GM19328 (cell line): ENCODE measurements around the gene UBE2S.

Source experiments
- ATAC-seq: cut with Tn5 transposase; IDR thresholded peaks from one replicate; pipeline ENCODE4 v1.9.1; 2021; ENCODE audit warnings: mild to moderate bottlenecking, moderate library complexity; ENCODE audit not compliant: unreplicated experiment

Gene UBE2S

DNA sequence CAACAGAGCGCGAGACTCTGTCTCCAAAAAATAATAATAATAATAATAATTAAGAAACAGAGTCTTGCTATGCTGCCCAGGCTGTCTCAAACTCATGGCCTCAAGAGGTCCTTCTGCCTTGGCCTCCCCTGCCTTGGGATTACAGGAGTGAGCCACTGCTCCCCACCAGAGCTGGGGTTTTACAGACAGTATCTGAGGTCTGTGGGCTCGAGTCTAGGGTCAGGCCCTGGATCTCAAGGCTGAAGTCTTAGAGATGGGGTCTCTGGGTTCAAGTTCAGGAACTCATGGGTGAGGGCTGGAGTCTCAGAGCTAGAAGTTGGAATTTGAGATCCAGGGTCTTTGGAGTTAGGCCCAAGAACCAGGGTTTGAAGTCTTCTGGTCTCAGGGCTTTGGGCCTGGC is 40.8 kb downstream of the UBE2S start:
- ATAC-seq = no peak

DNA sequence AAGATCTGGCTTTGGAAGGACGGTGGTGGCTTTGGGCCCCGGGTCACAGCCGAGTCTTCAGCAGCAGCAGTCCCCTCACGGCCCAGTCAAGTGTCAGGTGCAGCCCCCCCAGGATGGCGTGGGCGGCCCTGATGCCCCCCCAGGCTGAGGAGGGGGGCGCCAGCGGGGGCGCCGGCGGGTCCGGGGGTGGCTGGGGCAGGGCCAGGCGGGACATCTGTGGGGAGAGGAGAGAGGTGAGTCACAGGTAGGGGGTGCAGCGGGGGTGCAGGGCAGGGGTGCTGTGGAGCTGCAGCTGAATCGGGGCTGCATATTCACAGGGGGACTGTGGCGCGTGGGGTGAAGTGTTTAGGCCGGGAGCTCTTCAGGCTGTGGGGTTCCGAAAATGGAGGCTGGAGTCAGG is 41.6 kb downstream of the UBE2S start:
- no peak for ATAC-seq

DNA sequence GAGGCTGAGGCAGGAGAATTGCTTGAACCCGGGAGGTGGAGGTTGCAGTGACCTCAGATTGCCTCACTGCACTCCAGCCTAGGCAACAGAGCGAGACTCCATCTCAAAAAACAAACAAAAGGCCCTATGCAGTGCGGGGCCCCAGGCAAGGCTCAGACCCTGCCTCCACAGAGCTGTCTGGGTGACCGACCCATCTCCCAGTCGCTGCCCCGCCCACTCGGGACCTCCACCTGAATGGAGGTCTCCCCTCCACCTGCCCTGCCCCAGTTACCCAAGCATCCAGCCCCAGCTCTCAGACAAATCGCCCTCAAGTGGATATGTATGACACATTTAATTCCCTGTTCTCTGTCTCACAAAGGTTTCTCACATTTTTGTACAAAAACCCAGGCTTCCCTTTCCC is 42.3 kb downstream of the UBE2S start:
- no peak for ATAC-seq

DNA sequence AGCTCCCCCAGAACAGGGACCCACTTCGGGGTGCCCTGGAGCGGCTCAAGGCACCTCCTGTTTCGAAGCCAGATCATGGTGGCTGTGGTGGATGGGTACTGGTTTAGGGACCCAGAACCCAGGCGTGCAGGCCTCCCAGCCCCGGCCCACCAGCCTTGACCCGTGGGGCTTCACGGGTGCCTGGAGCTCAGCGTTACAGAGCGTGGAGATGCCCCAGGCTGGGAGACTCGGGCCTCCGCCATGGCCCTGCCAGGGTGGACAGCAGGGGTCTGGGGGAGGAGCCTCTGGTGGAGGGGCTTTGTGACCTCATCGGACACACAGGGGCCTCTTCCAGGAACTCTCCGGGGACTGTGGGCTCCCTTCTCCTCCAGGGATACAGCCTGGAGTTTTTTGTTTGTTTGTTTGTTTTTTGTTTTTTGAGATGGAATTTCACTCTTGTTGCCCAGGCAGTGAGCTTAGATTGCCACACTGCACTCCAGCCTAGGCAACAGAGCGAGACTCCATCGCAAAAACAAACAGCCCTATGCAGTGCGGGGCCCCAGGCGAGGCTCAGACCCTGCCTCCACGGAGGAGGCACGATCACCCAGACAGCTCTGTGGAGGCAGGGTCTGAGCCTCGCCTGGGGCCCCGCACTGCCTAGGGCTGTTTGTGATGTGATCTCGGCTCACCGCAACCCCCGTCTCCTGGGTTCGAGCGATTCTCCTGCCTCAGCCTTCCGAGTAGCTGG is 44.4 kb downstream of the UBE2S start, which contains the start of gene GARIN5B:
TSS of gene GARIN5B (minus strand) at position 271 of the 727 bp plus-strand sequence. CDS start at position 77, 194 bp downstream.
- ATAC-seq = no peak

DNA sequence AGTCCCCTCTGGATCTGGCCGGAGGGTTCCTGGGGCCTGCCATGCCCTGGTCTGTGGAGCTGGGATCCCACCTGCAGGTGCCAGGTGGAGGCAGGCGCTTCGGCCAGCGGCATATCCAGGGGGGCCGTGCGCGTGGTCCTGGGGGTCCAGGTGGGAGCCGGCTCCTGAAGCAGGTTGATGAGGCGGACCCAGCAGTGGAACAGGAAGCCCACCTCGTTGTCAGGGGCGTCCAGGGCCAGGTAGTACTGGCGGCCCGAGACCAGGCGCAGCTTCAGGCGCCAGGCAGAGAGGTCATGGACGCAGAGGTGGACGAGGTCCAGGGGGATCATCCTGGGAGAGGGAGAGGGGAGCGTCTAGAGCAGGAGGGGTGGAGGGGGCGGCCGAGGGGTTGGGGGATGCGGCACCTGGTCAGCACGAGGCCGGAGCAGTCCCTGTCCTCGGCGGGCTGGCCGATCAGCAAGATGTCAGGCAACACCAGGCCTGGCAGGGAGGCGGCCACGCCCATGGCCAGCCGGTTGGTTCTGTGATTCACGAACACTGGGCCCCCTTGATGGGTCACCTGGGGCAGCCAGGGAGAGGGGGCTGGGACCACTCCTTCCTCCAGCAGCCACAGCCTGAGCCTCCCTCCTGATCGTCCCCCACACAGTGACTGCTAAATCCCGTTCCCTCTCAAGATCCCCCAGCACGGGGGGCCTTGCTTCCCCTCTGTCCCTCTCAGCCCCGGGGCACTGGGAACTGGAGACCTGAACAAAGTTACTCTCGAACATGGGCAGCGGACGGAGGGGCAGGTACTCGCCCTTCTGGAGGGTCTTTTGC is 45.2 kb downstream of the UBE2S start:
- no peak for ATAC-seq

DNA sequence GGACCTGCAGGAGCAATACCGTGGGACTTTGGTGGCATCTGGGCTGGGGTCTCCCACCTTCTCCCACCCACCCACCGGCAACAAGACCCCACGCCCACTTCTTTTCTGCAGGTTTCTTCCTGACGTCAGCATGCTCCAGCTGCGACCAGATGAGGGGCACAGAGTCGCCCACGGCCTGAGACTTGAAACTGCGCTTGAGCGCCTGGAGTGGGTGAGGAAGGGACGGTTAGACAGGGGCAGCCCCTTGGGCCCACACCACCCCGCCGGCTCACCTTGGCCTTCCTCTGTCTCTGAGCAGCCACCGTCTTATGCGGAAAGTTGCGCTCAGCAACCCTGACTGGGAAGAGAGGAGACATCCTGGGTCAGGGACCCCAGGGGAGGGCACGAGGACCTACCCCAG is 46.7 kb downstream of the UBE2S start:
- no peak for ATAC-seq

DNA sequence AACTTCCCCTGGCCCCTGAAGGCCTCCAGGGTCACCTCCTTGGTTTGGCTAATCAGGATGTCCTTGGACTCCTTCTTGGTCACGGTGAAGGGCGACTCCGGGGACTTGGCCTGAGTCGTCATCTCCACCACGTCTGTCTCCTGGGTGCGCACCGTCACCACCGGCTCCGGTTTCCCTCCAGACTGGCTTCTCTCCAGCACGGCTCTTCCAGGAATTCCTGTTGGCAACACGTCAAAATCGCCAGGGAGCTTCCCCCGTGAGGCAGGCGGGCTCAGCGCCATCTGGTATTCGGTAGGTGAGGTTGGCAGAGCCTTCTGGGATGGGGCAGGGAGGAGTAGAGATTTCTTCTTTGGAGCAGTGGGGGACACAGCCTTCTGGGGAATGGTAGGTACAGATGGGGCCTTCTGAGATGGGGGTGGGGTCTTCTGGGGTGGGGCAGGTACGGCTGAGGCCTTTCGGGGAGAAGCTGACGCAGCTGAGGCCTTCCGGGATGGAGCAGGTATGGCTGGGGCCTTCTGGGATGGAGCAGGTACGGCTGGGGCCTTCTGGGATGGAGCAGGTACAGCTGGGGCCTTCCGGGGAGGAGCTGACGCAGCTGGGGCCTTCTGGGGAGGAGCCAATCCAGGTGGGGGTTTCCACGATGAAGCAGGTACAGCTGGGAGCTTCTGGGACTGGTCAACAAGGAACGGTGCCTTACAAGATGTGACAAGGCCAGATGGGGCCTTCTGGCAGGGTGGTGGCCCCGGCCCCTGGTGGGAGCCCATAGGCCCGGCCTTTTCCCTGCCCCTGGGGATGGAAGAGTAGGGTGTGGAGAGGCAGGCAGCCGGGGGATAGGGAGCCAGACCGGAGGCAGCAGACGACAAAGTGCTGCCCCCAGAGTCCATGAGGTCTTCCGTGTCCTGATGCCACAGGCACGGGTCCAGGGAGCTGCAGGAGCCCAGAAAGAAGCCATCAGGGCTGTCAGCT is 48.4 kb downstream of the UBE2S start:
- ATAC-seq = no peak

DNA sequence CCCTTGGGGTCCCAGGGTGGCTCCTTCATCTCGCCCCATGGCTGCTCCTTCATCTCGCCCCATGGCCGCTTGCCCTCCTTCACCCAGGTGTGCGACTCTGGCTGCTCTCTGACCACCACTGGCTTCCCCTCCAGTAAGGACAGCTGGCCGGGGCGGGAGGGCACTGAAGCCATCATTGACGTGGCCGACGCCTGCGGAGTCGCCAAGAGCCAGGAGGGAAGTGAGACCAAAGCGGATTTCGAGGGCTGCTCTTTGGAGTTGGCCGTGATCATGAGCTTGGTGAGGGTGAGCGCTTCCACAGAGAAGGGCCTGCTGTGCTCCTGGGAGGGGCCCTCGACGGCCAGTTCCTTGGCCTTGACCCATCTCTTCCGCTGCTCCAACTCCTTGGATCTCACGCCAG is 49.1 kb downstream of the UBE2S start:
- no peak for ATAC-seq

DNA sequence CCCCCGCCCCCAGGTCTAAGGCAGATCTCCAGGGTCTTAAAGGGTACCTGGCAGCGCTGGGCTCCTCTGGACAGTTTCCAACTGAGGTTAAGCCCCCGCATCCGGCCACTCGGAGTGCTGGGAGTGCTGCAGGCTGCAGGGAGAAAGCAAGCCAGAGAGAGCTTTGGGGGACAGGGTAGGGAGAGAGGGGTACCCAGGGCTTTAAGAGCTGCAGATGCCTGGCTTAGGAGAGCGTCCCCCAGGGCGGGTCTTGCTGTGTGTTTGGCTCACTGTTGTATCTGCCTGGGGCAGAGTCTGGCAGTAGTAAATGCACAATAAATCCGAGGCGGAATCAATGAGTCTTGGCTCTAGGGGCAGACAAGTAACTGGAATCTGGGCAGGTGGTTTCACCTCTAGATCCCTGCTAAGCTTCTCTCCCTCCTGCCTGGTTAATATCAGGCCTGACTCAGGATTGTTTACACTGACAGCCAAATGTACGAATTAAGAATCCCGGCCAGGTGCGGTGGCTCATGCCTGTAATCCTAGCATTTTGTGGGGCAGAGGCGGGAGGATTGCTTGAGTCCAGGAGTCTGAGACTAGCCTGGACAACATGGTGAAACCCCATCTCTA is 52.3 kb downstream of the UBE2S start:
- no peak for ATAC-seq

DNA sequence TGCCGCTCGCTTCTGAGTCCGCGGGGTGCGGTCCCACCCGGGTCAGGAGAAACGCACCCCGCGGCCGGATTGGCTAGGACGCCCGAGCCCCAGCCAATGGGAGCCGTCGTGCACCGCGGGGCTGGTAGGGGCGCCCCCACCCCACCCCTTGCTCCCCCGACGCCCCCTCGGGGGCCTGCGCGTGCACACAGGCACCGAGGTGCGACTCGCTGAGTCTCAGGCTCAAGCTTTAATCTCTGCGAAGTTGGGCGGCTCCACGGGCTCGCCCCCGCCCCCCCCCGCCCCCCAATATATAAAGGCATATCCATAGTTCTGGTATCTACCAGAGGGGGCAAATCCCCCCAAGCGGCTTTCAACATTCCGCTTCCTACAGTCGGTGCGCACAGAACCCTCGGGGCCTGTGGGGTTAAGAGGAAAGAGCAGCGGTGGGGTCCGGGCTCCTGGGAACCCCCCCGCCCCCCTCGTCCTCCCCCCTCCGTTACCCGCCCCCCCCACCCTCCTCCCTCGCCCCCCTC is 52.8 kb downstream of the UBE2S start, which contains the start of gene COX6B2:
TSS of gene COX6B2 (minus strand) at position 22 of the 515 bp plus-strand sequence. CDS start 198 bp downstream, outside the sequence.
- no peak for ATAC-seq

DNA sequence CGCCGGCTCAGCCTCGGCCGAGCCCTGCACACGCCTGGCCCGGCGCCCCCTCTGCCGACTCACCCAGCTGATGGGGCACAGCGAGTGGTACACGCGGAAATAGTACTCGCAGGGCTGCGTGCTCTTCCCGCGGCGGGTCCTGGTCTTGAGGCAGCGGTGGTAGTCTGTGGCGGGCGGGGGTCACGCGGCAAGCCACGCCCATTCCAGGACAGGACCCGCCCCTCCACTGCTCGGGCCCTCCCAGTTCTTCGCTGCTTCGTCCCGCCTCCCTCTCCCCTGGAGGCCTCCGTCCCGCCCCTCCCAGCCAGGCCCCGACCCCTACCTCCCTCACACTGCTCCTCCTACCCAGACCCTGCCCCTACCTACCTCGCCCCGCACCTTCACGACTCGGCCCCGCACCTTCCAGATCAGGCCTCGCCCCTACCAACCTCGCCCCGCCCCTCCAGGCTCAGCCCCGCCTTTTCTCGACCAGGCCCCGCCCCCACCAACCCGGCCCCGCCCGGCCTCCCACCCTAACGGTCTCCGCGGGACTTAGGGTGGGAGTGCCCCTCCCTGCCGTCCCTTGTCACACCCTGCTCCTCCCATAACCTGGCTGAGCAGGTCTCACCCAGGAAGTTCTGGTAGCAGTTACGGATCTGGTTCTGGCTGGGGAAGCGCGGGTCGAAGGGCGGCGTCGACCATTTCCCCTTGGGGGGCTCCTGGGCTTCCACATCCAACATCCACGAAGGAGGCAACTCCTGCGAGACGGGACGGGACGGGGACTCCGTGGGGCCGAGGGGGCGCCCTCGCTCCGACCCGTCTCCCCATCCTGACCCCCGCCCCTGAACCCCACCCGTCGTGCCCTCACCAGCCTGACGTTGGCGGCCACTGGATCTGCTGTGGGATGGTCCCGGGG is 53.5 kb downstream of the UBE2S start:
- no peak for ATAC-seq

DNA sequence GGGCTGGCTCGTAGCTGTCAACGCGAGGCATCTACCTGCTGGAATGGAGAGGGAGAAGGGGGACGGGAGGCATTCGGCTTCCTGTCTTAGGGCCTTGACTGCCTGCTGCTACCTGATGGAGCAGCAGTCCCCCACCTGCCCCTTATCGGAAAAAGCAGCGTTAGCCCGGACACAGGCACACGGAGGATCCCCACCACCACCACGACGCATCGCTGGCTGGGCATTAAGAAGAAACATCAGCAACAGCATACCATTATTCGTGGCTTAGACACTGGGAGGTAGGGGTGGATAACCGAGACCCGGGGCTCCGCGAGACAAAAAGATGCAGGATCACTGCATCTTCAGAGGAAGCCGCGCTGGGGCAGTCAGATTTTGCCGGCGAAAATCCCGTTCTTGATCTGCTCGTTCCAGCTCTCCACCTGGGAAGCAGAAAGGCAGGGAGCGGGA is 54.2 kb downstream of the UBE2S start:
- no peak for ATAC-seq

DNA sequence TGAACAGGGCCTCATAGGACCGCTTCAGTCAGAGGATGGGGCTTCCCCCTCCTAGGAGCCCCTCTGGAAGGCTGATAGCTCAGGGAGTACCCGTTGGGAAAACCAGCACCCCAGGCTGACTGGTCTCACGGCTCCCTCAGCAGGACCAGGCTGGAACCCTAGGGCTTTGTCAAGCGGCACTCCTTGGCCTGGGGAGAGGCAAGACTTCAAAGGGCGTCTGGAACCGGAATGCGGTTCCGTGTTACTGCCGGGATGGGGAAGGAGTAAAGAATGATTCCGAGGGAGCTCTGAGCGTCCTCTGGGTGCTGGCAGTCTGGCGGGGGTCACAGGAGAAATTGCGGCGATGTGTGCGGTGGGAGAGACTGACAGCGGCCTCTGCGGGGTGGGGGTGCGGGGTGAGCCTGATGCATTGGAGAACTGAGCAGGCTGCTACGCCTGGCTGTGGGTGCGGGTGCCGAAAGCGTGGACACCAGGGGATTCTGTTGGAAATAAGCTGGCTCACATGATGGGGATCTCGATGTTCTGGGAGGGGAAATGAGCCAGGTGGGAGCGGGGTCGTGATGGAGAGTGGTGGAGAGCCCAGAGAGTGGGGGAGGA is 54.9 kb downstream of the UBE2S start:
- ATAC-seq = no peak

DNA sequence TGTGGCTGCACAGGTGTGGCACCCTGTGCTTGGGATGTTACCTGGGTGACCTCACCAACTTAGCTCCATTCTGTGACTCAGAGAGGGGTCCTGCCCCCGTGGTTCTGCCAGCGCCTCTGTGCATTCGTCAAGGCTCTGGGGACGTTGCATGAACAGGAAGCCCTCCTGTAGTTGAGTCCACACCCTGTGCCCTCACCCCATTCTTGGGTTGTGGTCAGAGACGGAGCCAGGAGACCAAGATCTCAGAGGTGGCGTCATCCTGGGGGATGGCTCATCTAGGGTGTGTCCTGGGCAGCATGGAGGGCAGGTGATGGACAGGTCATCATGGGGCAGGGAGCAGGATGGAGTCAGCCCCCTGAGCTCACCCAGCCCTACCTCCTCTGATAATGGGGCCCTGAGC is 55.5 kb downstream of the UBE2S start:
- no peak for ATAC-seq

DNA sequence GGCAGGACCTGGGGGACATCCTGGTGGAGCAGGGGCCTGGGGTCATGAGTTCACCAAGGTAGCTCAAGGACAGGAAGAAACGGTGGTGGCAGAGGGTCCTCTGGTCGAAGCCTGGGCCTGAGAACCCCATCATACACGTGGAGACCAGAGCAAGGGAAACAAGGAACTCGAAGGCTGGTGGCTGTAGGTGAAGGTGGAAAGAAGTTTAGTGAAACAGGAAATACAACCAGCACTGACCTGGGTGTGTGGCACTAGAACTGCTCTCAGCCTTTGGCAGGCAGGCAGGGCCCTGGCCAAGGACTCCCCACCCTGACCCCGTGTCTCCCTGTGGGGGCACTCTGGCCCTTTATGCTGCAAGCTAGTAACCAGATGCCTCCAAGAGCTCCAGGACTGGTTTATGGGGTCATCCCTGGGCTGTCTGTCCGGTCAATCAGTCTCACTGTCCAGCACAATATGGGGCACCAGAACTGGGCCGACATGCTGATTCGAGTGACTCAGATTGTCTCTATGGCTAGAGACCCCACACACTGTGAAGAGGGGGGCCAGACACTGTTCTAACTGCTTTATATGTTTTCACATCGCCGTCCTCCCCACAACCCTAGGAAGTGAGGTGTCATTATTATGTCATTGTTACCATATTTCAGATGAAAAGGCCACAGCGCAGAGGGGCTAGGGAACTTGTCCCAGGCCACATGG is 56.8 kb downstream of the UBE2S start:
- no peak for ATAC-seq
